Measurements from ENCODE around the gene BRWD1. TPM values are rescaled to one million over a fixed set of nuclear protein-coding genes. Genes with fewer than 3 reads are reported as not detected.

The BRWD1 gene
- polyA plus RNA-seq, 2 of the 4 experiments (the other 2 are of a cell fraction): 6.9 to 22.2 TPM

DNA sequence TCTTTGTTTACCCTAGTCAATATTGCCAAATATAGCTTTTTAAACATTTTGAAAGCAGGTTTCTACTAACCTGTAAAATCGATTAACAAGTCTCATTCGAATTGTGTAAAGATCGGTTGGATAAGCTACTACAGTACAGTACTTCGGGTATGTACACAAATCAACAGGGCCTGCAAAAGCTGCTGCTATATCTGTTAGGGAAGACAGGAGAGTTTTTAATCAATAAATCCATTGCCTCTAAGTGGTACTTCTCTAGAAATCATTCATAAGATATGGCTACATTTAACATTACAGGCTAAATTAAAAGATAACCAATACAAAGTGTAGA, 95.4 kb downstream of the BRWD1 start (continued):
- no peak for TF ChIP-seq HMGXB4 (CRISPR knock-in tag; IDR thresholded peaks at IDR 0.05; ENCODE audit: borderline replicate concordance)
- no peak for TF ChIP-seq CHD2 (IDR thresholded peaks at IDR 0.05; ENCODE audit: low read length, partially characterized antibody)

- Histone ChIP-seq H3K9me3 (no peaks in the 10 kb centered on the region), H3K4me1 (no peaks in the 10 kb centered on the region), H3K4me2 (no peak overlapping the region), H3K4me3 (no peak overlapping the region), H3K27ac (no peak overlapping the region)
- no peak for ATAC-seq
- DNase-seq (ENCODE audit: low read depth in 1 of 2, low spot score in 1 of 2): no peak
- ChIA-PET POLR2A (no interaction called here), CTCF (interaction anchor here (1.5 kb wide), 1 partner anchor 9 kb away, joined by 3 read pairs; no protein-coding TSS in a partner anchor)
- no peak for FAIRE-seq
- 97% methylated on average over 3 of the region's 3 CpGs for WGBS (ENCODE audit: missing lambda C conversion rate)
- TF ChIP-seq MAZ (IDR thresholded peaks at IDR 0.05; ENCODE audit: borderline replicate concordance, low read depth, low read length) (no peak), CHD2 (IDR thresholded peaks at IDR 0.05; ENCODE audit: low read length, partially characterized antibody) (no peak), FOSL2 (IDR thresholded peaks at IDR 0.05) (no peak), FOSL2 (CRISPR knock-in tag; IDR thresholded peaks at IDR 0.05) (no peak), CBX2 (IDR thresholded peaks at IDR 0.05; ENCODE audit: borderline replicate concordance, low read depth) (no peak), E2F6 (IDR thresholded peaks at IDR 0.05; ENCODE audit: borderline replicate concordance, low read depth) (no peak), HDAC2 (IDR thresholded peaks at IDR 0.05) (no peak), HMGXB4 (CRISPR knock-in tag; IDR thresholded peaks at IDR 0.05; ENCODE audit: borderline replicate concordance) (no peak), CEBPB (IDR thresholded peaks at IDR 0.05) (no peak), RARB (CRISPR knock-in tag; IDR thresholded peaks at IDR 0.05) (no peak), ESRRA (IDR thresholded peaks at IDR 0.05; ENCODE audit: borderline replicate concordance, low read length) (no peak), NR3C1 (IDR thresholded peaks at IDR 0.05) (no peak), SREBF2 (IDR thresholded peaks at IDR 0.05) (no peak), JUNB (IDR thresholded peaks at IDR 0.05) (no peak), POLR2AphosphoS2 (conservative IDR thresholded peaks at IDR 0.05; ENCODE audit: low read length) (no peak), NPAS2 (CRISPR knock-in tag; IDR thresholded peaks at IDR 0.05; ENCODE audit: borderline replicate concordance) (no peak), JUN (IDR thresholded peaks at IDR 0.05) (no peak), RNF2 (IDR thresholded peaks at IDR 0.05; ENCODE audit: borderline replicate concordance, low read depth) (no peak), FOXS1 (CRISPR knock-in tag; IDR thresholded peaks at IDR 0.05) (no peak)
- TF ChIP-seq, protein P1, sequence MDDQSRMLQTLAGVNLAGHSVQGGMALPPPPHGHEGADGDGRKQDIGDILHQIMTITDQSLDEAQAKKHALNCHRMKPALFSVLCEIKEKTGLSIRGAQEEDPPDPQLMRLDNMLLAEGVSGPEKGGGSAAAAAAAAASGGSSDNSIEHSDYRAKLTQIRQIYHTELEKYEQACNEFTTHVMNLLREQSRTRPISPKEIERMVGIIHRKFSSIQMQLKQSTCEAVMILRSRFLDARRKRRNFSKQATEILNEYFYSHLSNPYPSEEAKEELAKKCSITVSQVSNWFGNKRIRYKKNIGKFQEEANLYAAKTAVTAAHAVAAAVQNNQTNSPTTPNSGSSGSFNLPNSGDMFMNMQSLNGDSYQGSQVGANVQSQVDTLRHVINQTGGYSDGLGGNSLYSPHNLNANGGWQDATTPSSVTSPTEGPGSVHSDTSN (IDR thresholded peaks at IDR 0.05): no peak
Measured at GRCh38 chr21:39217356-39218081, 95.9 kb downstream of the BRWD1 start.

GRCh38 chr21:39216290-39216689, 97.1 kb downstream of the BRWD1 start:
- FAIRE-seq (no peak), ATAC-seq (no peak), DNase-seq (ENCODE audit: low read depth in 1 of 2, low spot score in 1 of 2) (no peak)
- Histone ChIP-seq H3K4me2 (no peak overlapping the region), H3K9me3 (no peaks in the 10 kb centered on the region), H3K27ac (no peak overlapping the region), H3K4me3 (no peak overlapping the region), H3K4me1 (no peaks in the 10 kb centered on the region)
- ChIA-PET POLR2A (no interaction called here), CTCF (no interaction called here)
- WGBS (ENCODE audit: missing lambda C conversion rate): 85% methylated on average over 2 of the region's 2 CpGs
- TF ChIP-seq ESRRA (IDR thresholded peaks at IDR 0.05; ENCODE audit: borderline replicate concordance, low read length) (no peak), MYC (IDR thresholded peaks at IDR 0.05; ENCODE audit: borderline replicate concordance, low read length) (no peak), RFX5 (IDR thresholded peaks at IDR 0.05) (no peak), HDAC2 (IDR thresholded peaks at IDR 0.05) (no peak), CBX2 (IDR thresholded peaks at IDR 0.05; ENCODE audit: borderline replicate concordance, low read depth) (no peak), NFE2L2 (conservative IDR thresholded peaks at IDR 0.05; ENCODE audit: low read length) (no peak), RAD21 (conservative IDR thresholded peaks at IDR 0.05 in 1 of 2, IDR thresholded peaks at IDR 0.05 in 1 of 2) (no peak), CHD2 (IDR thresholded peaks at IDR 0.05; ENCODE audit: low read length, partially characterized antibody) (no peak), SREBF2 (IDR thresholded peaks at IDR 0.05) (no peak), HOXA7 (CRISPR knock-in tag; IDR thresholded peaks at IDR 0.05) (no peak), POLR2AphosphoS2 (conservative IDR thresholded peaks at IDR 0.05; ENCODE audit: low read length) (no peak), ZC3H11A (IDR thresholded peaks at IDR 0.05) (no peak), HMGXB4 (CRISPR knock-in tag; IDR thresholded peaks at IDR 0.05; ENCODE audit: borderline replicate concordance) (no peak)
- TF ChIP-seq, protein P2, sequence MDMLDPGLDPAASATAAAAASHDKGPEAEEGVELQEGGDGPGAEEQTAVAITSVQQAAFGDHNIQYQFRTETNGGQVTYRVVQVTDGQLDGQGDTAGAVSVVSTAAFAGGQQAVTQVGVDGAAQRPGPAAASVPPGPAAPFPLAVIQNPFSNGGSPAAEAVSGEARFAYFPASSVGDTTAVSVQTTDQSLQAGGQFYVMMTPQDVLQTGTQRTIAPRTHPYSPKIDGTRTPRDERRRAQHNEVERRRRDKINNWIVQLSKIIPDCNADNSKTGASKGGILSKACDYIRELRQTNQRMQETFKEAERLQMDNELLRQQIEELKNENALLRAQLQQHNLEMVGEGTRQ (IDR thresholded peaks at IDR 0.05): no peak

All from A549 (cell line).